ACHN (cell line): ENCODE results near the gene SYT5.
A peak's percentile ranks its signal among the peaks of the same experiment; 100 is the strongest.
"Not testable (repeated sequence)": the region's sequence is repeated elsewhere in the genome, so short reads cannot be mapped to it uniquely, and the experiment has no call there.

Experiments used
- DNase-seq: peaks from one replicate; pipeline ENCODE4 v3.0.0-alpha.2; 2015
- in situ Hi-C: cut with HindIII; loops from 2 replicates; pipeline ENCODE4 v1.10.0; 2017; ENCODE audit warnings: low sequenced_read_pairs, low pct_ligation_motif_present, low pct_unique_long_range_greater_than_20kb

The SYT5 gene

GRCh38 chr19:55155784-55156183 lies 24.3 kb downstream of the SYT5 start:
- in situ Hi-C loops, DNase-seq: not testable (repeated sequence)

- in situ Hi-C loops = no loop called here
Measured at GRCh38 chr19:55153652-55154264, 26.3 kb downstream of the SYT5 start.

GRCh38 chr19:55152017-55152416 lies 28.1 kb downstream of the SYT5 start:
- in situ Hi-C loops = no loop called here
- no peak for DNase-seq

More at GRCh38 chr19:55153652-55154264, 26.3 kb downstream of the SYT5 start:
- no peak for DNase-seq

GRCh38 chr19:55149078-55150003 lies 30.7 kb downstream of the SYT5 start, which contains the start of gene TNNT1:
TNNT1 (minus strand) TSS chr19:55149206; CDS start chr19:55147157, 2,049 bp downstream.
- DNase-seq = no peak
- in situ Hi-C loops = no loop called here

- DNase-seq = no peak
- in situ Hi-C loops = no loop called here
Measured at GRCh38 chr19:55147545-55148251, 32.4 kb downstream of the SYT5 start.

- DNase-seq = peak; percentile 69
- in situ Hi-C loops = no loop called here
Measured at GRCh38 chr19:55146705-55147273, 33.3 kb downstream of the SYT5 start.

- in situ Hi-C loops = no loop called here
- DNase-seq = peak; percentile 62
Measured at GRCh38 chr19:55146078-55146704, 33.9 kb downstream of the SYT5 start.

GRCh38 chr19:55145232-55145631 lies 34.9 kb downstream of the SYT5 start:
- no peak for DNase-seq
- in situ Hi-C loops = no loop called here

- DNase-seq = no peak
- in situ Hi-C loops = no loop called here
Measured at GRCh38 chr19:55141696-55142095, 38.4 kb downstream of the SYT5 start.

GRCh38 chr19:55137915-55138314 lies 42.2 kb downstream of the SYT5 start:
- no peak for DNase-seq
- in situ Hi-C loops = no loop called here

GRCh38 chr19:55136399-55137102 lies 43.5 kb downstream of the SYT5 start:
- DNase-seq = no peak
- in situ Hi-C loops = no loop called here

GRCh38 chr19:55134736-55135135 lies 45.4 kb downstream of the SYT5 start:
- in situ Hi-C loops = no loop called here
- DNase-seq = no peak

- in situ Hi-C loops = no loop called here
- DNase-seq = no peak
Measured at GRCh38 chr19:55133639-55134444, 46.2 kb downstream of the SYT5 start.

GRCh38 chr19:55132453-55133129 lies 47.5 kb downstream of the SYT5 start:
- in situ Hi-C loops = no loop called here
- DNase-seq = no peak

- no peak for DNase-seq
- in situ Hi-C loops = no loop called here
Measured at GRCh38 chr19:55131421-55131820, 48.7 kb downstream of the SYT5 start.
